ENCODE results near the gene SLC5A11.

Gene SLC5A11

DNA sequence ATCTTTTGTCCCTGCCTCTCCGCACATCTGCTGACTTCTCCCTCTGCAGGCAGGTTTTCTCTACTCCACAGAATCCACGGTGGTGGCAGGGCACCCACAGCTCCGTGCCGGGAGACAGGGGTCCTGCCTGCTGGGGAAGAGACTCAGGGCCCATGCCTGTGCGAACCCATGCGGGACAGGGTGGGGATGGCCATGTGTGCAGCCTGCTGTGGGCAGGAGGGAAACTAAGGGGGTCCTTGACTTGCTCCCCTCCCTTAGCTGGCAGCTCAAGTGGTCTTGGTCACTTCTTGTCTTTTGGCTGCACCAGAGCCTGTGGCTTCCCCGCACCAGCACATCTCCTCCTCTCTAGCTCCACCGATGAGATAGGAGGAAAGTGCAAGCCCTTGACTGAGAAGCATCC is 69.8 kb downstream of the SLC5A11 start:
- no peak overlapping the region for H3K4me3 ChIP-seq (ENCODE audit: low read length in 2 of 2)
- no peak overlapping the region for H4K8ac ChIP-seq (ENCODE audit: low read depth, low read length)
- H2BK120ac ChIP-seq (ENCODE audit: low read depth, low read length): no peak overlapping the region
- no peaks in the 10 kb centered on the region for H3K27me3 ChIP-seq (ENCODE audit: control insufficient read depth in 3 of 3, insufficient read depth in 3 of 3, low read depth in 1 of 3, low read length in 3 of 3)
- peaks cover 0 to 2% of the 10 kb centered on the region in 2 donors for H3K4me1 ChIP-seq (ENCODE audit: control insufficient read depth in 2 of 2, insufficient read depth in 1 of 2, low read depth in 1 of 2, low read length in 2 of 2)
- H2BK5ac ChIP-seq (ENCODE audit: low read length): no peak overlapping the region
- H3K27ac ChIP-seq (replicated peaks; ENCODE audit: low read length): no peak overlapping the region
- H3K79me1 ChIP-seq (ENCODE audit: low read depth, low read length): no peaks in the 10 kb centered on the region
- H3K23ac ChIP-seq (ENCODE audit: low read depth, low read length, poor library complexity): no peak overlapping the region
- no peak overlapping the region for H3K14ac ChIP-seq (ENCODE audit: low read length)
- H3K18ac ChIP-seq (ENCODE audit: low read length): peak overlapping the region; percentile 11
- no peaks in the 10 kb centered on the region for H3K9me3 ChIP-seq (replicated peaks in 1 of 2; ENCODE audit: control insufficient read depth in 2 of 2, insufficient read depth in 1 of 2, low read depth in 1 of 2, low read length in 2 of 2)
- H2BK12ac ChIP-seq (ENCODE audit: low read length): no peak overlapping the region
- H3K4ac ChIP-seq (ENCODE audit: low read length): no peak overlapping the region
- WGBS, 2 donors (ENCODE audit: extremely low coverage in 2 of 2, insufficient read length in 2 of 2, insufficient replicate concordance in 1 of 2): no CpG with 5 or more reads among the region's 8 CpGs
- H4K91ac ChIP-seq (ENCODE audit: low read depth, low read length, poor library complexity): no peak overlapping the region
- DNase-seq (ENCODE audit: low spot score): no peak
- H2AK5ac ChIP-seq (ENCODE audit: low read depth, low read length): no peak overlapping the region
- H3K9ac ChIP-seq (ENCODE audit: low read depth, low read length, poor library complexity): no peak overlapping the region
- H3K4me2 ChIP-seq (ENCODE audit: insufficient read depth, low read length, poor library complexity, severe bottlenecking): no peak overlapping the region
- H3K36me3 ChIP-seq (replicated peaks in 1 of 2; ENCODE audit: control insufficient read depth in 2 of 2, insufficient read depth in 2 of 2, low read length in 2 of 2): peaks cover 12 to 35% of the 10 kb centered on the region in 2 donors
- H2AFZ ChIP-seq (ENCODE audit: low read length): no peak overlapping the region
- H2BK15ac ChIP-seq (ENCODE audit: low read length): no peak overlapping the region

DNA sequence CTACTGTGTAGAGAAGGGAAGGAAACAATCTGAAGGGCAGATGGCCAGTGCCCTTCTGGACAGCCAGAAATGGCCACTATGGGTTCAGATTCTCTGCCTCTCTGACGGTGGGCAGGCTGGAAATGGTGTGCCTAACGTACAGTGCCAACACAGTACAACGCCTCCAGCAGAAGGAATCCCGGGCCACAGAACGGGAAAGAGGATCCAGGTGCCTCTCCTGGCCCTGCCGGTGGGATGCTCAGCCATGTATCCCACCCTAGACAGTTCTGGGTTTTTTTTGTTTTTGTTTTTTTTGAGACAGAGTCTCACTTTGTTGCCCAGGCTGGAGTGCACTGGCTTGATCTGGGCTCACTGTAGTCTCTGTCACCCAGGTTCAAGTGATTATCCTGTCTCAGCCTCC is 71.5 kb downstream of the SLC5A11 start:
- H4K91ac ChIP-seq (ENCODE audit: low read depth, low read length, poor library complexity): no peak overlapping the region
- no peaks in the 10 kb centered on the region for H3K79me1 ChIP-seq (ENCODE audit: low read depth, low read length)
- H3K27me3 ChIP-seq (ENCODE audit: control insufficient read depth in 3 of 3, insufficient read depth in 3 of 3, low read depth in 1 of 3, low read length in 3 of 3): no peaks in the 10 kb centered on the region
- DNase-seq (ENCODE audit: low spot score): no peak
- no peak overlapping the region for H3K4me3 ChIP-seq (ENCODE audit: low read length in 2 of 2)
- no peak overlapping the region for H3K9ac ChIP-seq (ENCODE audit: low read depth, low read length, poor library complexity)
- H3K4me2 ChIP-seq (ENCODE audit: insufficient read depth, low read length, poor library complexity, severe bottlenecking): no peak overlapping the region
- H2AK5ac ChIP-seq (ENCODE audit: low read depth, low read length): no peak overlapping the region
- WGBS, 2 donors (ENCODE audit: extremely low coverage in 2 of 2, insufficient read length in 2 of 2, insufficient replicate concordance in 1 of 2): no CpG with 5 or more reads among the region's 6 CpGs
- H2BK5ac ChIP-seq (ENCODE audit: low read length): no peak overlapping the region
- no peak overlapping the region for H2BK120ac ChIP-seq (ENCODE audit: low read depth, low read length)
- H3K36me3 ChIP-seq (replicated peaks in 1 of 2; ENCODE audit: control insufficient read depth in 2 of 2, insufficient read depth in 2 of 2, low read length in 2 of 2): peaks cover 19 to 52% of the 10 kb centered on the region in 2 donors
- no peak overlapping the region for H3K14ac ChIP-seq (ENCODE audit: low read length)
- H2BK12ac ChIP-seq (ENCODE audit: low read length): no peak overlapping the region
- no peak overlapping the region for H3K4ac ChIP-seq (ENCODE audit: low read length)
- H3K18ac ChIP-seq (ENCODE audit: low read length): no peak overlapping the region
- no peak overlapping the region for H2BK15ac ChIP-seq (ENCODE audit: low read length)
- no peak overlapping the region for H3K23ac ChIP-seq (ENCODE audit: low read depth, low read length, poor library complexity)
- no peak overlapping the region for H2AFZ ChIP-seq (ENCODE audit: low read length)
- H3K4me1 ChIP-seq (ENCODE audit: control insufficient read depth in 2 of 2, insufficient read depth in 1 of 2, low read depth in 1 of 2, low read length in 2 of 2): no peaks in the 10 kb centered on the region
- no peak overlapping the region for H3K27ac ChIP-seq (replicated peaks; ENCODE audit: low read length)
- no peaks in the 10 kb centered on the region for H3K9me3 ChIP-seq (replicated peaks in 1 of 2; ENCODE audit: control insufficient read depth in 2 of 2, insufficient read depth in 1 of 2, low read depth in 1 of 2, low read length in 2 of 2)
- H4K8ac ChIP-seq (ENCODE audit: low read depth, low read length): no peak overlapping the region

GRCh38 chr16:24917891-24918290 is 72.1 kb downstream of the SLC5A11 start:
- Histone ChIP-seq H3K79me1 (ENCODE audit: low read depth, low read length) (no peaks in the 10 kb centered on the region), H3K27me3 (ENCODE audit: control insufficient read depth in 3 of 3, insufficient read depth in 3 of 3, low read depth in 1 of 3, low read length in 3 of 3) (no peaks in the 10 kb centered on the region), H3K9me3 (replicated peaks in 1 of 2; ENCODE audit: control insufficient read depth in 2 of 2, insufficient read depth in 1 of 2, low read depth in 1 of 2, low read length in 2 of 2) (no peaks in the 10 kb centered on the region), H4K8ac (ENCODE audit: low read depth, low read length) (no peak overlapping the region), H3K9ac (ENCODE audit: low read depth, low read length, poor library complexity) (no peak overlapping the region), H3K4me1 (ENCODE audit: control insufficient read depth in 2 of 2, insufficient read depth in 1 of 2, low read depth in 1 of 2, low read length in 2 of 2) (no peaks in the 10 kb centered on the region), H2BK120ac (ENCODE audit: low read depth, low read length) (no peak overlapping the region), H3K4me3 (ENCODE audit: low read length in 2 of 2) (no peak overlapping the region), H3K18ac (ENCODE audit: low read length) (no peak overlapping the region), H2BK5ac (ENCODE audit: low read length) (no peak overlapping the region), H3K4me2 (ENCODE audit: insufficient read depth, low read length, poor library complexity, severe bottlenecking) (no peak overlapping the region), H2BK12ac (ENCODE audit: low read length) (no peak overlapping the region), H3K23ac (ENCODE audit: low read depth, low read length, poor library complexity) (no peak overlapping the region), H3K27ac (replicated peaks; ENCODE audit: low read length) (no peak overlapping the region), H3K4ac (ENCODE audit: low read length) (no peak overlapping the region), H2AFZ (ENCODE audit: low read length) (no peak overlapping the region), H2BK15ac (ENCODE audit: low read length) (no peak overlapping the region), H4K91ac (ENCODE audit: low read depth, low read length, poor library complexity) (no peak overlapping the region), H3K36me3 (replicated peaks in 1 of 2; ENCODE audit: control insufficient read depth in 2 of 2, insufficient read depth in 2 of 2, low read length in 2 of 2) (peaks cover 19 to 54% of the 10 kb centered on the region in 2 donors), H3K14ac (ENCODE audit: low read length) (no peak overlapping the region), H2AK5ac (ENCODE audit: low read depth, low read length) (no peak overlapping the region)
- no CpG with 5 or more reads among the region's 5 CpGs for WGBS, 2 donors (ENCODE audit: extremely low coverage in 2 of 2, insufficient read length in 2 of 2, insufficient replicate concordance in 1 of 2)
- no peak for DNase-seq (ENCODE audit: low spot score)

- Histone ChIP-seq H4K91ac (ENCODE audit: low read depth, low read length, poor library complexity) (no peak overlapping the region), H3K4me2 (ENCODE audit: insufficient read depth, low read length, poor library complexity, severe bottlenecking) (no peak overlapping the region), H3K4me3 (ENCODE audit: low read length in 2 of 2) (no peak overlapping the region), H3K9ac (ENCODE audit: low read depth, low read length, poor library complexity) (no peak overlapping the region), H3K9me3 (replicated peaks in 1 of 2; ENCODE audit: control insufficient read depth in 2 of 2, insufficient read depth in 1 of 2, low read depth in 1 of 2, low read length in 2 of 2) (no peaks in the 10 kb centered on the region), H2BK15ac (ENCODE audit: low read length) (no peak overlapping the region), H2AFZ (ENCODE audit: low read length) (no peak overlapping the region), H2AK5ac (ENCODE audit: low read depth, low read length) (no peak overlapping the region), H3K27ac (replicated peaks; ENCODE audit: low read length) (no peak overlapping the region), H3K23ac (ENCODE audit: low read depth, low read length, poor library complexity) (no peak overlapping the region), H3K4me1 (ENCODE audit: control insufficient read depth in 2 of 2, insufficient read depth in 1 of 2, low read depth in 1 of 2, low read length in 2 of 2) (no peaks in the 10 kb centered on the region), H4K8ac (ENCODE audit: low read depth, low read length) (no peak overlapping the region), H2BK120ac (ENCODE audit: low read depth, low read length) (no peak overlapping the region), H2BK12ac (ENCODE audit: low read length) (no peak overlapping the region), H3K79me1 (ENCODE audit: low read depth, low read length) (no peaks in the 10 kb centered on the region), H3K18ac (ENCODE audit: low read length) (no peak overlapping the region), H3K27me3 (ENCODE audit: control insufficient read depth in 3 of 3, insufficient read depth in 3 of 3, low read depth in 1 of 3, low read length in 3 of 3) (no peaks in the 10 kb centered on the region), H3K14ac (ENCODE audit: low read length) (no peak overlapping the region), H2BK5ac (ENCODE audit: low read length) (no peak overlapping the region), H3K4ac (ENCODE audit: low read length) (no peak overlapping the region), H3K36me3 (replicated peaks in 1 of 2; ENCODE audit: control insufficient read depth in 2 of 2, insufficient read depth in 2 of 2, low read length in 2 of 2) (peaks cover 19 to 61% of the 10 kb centered on the region in 2 donors)
- WGBS, 2 donors (ENCODE audit: extremely low coverage in 2 of 2, insufficient read length in 2 of 2, insufficient replicate concordance in 1 of 2): no CpG with 5 or more reads among the region's 10 CpGs
- no peak for DNase-seq (ENCODE audit: low spot score)
Observed at GRCh38 chr16:24918641-24919040, 72.9 kb downstream of the SLC5A11 start.
